Progenitor cell of endocrine pancreas (in vitro differentiated cells): ENCODE data around the gene MAFG. TPM values are rescaled to one million over a fixed set of nuclear protein-coding genes. Genes with fewer than 3 reads are reported as not detected.

Source experiments
- DNase-seq: peaks from one replicate; pipeline ENCODE4 v3.0.0; 2021; ENCODE audit warnings: low spot score; ENCODE audit not compliant: unreplicated experiment
- H3K27ac Mint-ChIP-seq: 2 replicates; pipeline ENCODE4 v1.8.0; 2021; ENCODE audit warnings: mild to moderate bottlenecking, moderate library complexity, mixed read lengths
- H3K27me3 Mint-ChIP-seq: 2 replicates; pipeline ENCODE4 v1.8.0; 2021; ENCODE audit warnings: mixed read lengths
- H3K36me3 Mint-ChIP-seq: 2 replicates; pipeline ENCODE4 v1.8.0; 2022; ENCODE audit warnings: mixed read lengths; ENCODE audit not compliant: insufficient read depth
- H3K4me1 Mint-ChIP-seq: 2 replicates; pipeline ENCODE4 v1.8.0; 2021; ENCODE audit warnings: low read depth, mixed read lengths
- H3K4me3 Mint-ChIP-seq: 2 replicates; pipeline ENCODE4 v1.8.0; 2021; ENCODE audit warnings: low read depth, mild to moderate bottlenecking, moderate library complexity, mixed read lengths
- H3K9me3 Mint-ChIP-seq: 2 replicates; pipeline ENCODE4 v1.8.0; 2021; ENCODE audit warnings: low read depth, mixed read lengths
- total RNA-seq: library from RNA; stranded (reverse); gene quantifications from 2 replicates; pipeline ENCODE4 v1.2.1, GENCODE V29; 2021
- TF ChIP-seq, protein P1 (sequence below): fragments of 200-600 bp; sonication (generic); IDR thresholded peaks from one replicate; pipeline ENCODE4 v1.5.0; 2021; ENCODE audit warnings: antibody characterized with exemption, mild to moderate bottlenecking; ENCODE audit not compliant: unreplicated experiment

MAFG gene
- total RNA-seq, 1 donor from 2014 or later = 29.5 TPM

DNA sequence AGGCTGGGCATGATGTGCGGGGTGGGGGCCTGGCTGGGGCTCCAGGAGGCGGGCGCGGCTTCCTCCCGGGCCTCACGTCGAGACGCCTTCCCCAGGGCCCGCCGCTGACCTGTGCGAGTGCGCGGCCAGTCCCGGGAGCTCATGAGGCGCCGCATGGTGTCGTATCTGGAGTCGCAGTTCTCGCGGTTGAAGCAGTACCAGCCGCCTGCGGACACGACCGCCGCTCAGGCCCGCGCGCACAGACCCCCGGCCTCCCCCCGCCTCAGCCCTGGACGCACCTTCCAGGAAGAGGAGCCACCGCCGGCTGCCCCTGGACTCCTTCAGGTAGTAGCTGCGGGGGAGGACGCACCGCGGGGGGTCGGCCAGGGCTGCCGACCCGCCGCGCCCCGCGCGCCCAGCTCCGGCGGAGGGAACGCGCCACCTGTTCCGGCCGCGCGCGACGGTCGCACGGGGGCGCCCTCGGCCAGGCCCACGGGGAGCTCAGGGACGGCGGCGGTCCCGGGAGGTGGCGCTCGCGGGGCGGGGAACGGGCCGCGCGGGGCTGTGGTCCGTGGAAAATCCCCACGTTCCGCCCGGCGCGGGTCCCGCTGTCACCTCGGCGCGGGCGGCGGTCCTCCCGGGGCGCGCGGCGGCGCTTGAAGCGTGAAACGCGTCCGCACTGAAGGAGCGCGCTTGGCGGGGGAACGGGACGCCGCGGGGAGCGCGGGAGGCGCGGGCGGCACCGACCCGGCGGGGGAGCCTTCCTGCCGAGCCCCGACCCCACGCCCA lies 32.0 kb upstream of the MAFG start:
- peaks cover 46% of the 10 kb centered on the region for H3K27me3 Mint-ChIP-seq
- H3K4me3 Mint-ChIP-seq = no peak overlapping the region
- H3K4me1 Mint-ChIP-seq = peaks cover 17% of the 10 kb centered on the region
- no peaks in the 10 kb centered on the region for H3K36me3 Mint-ChIP-seq
- TF ChIP-seq, protein P1, sequence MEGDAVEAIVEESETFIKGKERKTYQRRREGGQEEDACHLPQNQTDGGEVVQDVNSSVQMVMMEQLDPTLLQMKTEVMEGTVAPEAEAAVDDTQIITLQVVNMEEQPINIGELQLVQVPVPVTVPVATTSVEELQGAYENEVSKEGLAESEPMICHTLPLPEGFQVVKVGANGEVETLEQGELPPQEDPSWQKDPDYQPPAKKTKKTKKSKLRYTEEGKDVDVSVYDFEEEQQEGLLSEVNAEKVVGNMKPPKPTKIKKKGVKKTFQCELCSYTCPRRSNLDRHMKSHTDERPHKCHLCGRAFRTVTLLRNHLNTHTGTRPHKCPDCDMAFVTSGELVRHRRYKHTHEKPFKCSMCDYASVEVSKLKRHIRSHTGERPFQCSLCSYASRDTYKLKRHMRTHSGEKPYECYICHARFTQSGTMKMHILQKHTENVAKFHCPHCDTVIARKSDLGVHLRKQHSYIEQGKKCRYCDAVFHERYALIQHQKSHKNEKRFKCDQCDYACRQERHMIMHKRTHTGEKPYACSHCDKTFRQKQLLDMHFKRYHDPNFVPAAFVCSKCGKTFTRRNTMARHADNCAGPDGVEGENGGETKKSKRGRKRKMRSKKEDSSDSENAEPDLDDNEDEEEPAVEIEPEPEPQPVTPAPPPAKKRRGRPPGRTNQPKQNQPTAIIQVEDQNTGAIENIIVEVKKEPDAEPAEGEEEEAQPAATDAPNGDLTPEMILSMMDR = peak; percentile 62
- no peak overlapping the region for H3K27ac Mint-ChIP-seq
- no peaks in the 10 kb centered on the region for H3K9me3 Mint-ChIP-seq
- DNase-seq = no peak

DNA sequence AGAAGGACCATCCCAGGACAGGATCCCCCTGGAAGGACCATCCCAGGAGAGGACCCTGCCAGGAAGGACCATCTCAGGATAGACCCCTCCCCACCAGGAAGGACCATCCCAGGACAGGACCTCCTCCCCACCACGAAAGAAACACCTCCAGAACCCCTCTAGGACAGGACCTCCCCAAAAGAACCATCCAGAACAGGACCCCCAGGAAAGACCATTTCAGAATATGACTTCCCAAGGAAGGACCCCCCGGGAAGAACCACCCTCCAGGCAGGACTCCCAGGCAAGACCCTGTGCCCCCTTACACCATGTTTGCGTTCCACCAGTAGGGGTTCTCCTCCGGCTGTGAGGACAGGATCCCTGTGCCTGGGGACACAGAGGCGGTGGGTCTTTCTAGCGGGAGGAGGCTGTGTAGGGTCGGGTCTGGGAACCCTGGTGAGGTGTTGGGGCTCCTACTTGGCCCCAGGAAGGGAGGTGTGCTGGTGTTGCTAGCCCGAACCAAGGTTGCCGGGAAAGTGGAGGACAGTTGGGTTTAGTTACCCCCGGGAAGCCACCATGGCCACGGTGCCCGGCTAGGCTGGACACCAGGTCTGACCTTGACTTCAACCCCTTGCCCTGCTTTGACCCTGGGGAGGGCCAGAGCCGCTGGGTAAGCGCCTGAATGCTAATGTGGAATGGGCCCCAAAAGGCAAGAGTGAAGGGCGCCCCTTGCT lies 31.3 kb upstream of the MAFG start:
- H3K4me1 Mint-ChIP-seq = peaks cover 17% of the 10 kb centered on the region
- no peak for DNase-seq
- TF ChIP-seq, protein P1 = no peak
- H3K27me3 Mint-ChIP-seq = peaks cover 38% of the 10 kb centered on the region
- no peaks in the 10 kb centered on the region for H3K36me3 Mint-ChIP-seq
- H3K4me3 Mint-ChIP-seq = no peak overlapping the region
- no peaks in the 10 kb centered on the region for H3K9me3 Mint-ChIP-seq
- H3K27ac Mint-ChIP-seq = no peak overlapping the region

DNA sequence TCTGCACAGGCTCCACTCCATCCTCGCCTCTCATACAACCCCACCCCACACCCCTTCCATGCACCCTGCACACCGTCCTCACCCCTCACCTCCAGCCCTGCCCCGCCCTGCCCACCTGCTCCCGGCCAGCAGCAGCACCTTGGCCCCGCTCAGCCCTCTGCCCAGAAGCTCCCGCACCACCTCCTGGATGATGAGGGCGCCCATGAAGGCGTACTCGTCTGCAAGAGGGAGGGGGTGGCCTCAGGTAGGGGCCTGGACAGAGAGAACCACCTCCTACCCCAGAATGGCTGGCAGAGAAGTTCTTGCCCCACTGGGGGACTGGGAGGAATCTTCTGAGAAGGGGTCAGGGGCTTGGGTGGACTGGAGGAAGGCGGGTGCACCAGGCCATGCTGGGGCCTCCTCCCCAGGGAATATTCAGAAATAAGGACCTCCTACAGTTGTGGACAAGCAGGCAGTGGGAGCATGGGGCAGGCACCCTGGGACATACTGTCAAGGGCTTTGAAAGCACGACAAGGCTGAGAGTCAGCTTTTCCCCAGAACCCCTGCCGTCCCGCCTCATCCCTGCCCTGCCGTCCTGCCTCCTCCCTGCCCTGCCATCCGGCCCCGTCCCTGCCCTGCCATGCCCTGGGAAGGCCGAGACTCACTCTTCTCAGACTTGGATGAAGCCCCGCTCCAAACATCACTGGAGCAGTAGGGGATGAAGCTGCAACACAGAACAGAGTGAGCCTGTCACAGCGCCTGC lies 30.3 kb upstream of the MAFG start:
- peaks cover 29% of the 10 kb centered on the region for H3K27me3 Mint-ChIP-seq
- no peaks in the 10 kb centered on the region for H3K9me3 Mint-ChIP-seq
- H3K4me1 Mint-ChIP-seq = peaks cover 17% of the 10 kb centered on the region
- no peaks in the 10 kb centered on the region for H3K36me3 Mint-ChIP-seq
- TF ChIP-seq, protein P1 = no peak
- no peak for DNase-seq
- H3K27ac Mint-ChIP-seq = no peak overlapping the region
- H3K4me3 Mint-ChIP-seq = no peak overlapping the region

DNA sequence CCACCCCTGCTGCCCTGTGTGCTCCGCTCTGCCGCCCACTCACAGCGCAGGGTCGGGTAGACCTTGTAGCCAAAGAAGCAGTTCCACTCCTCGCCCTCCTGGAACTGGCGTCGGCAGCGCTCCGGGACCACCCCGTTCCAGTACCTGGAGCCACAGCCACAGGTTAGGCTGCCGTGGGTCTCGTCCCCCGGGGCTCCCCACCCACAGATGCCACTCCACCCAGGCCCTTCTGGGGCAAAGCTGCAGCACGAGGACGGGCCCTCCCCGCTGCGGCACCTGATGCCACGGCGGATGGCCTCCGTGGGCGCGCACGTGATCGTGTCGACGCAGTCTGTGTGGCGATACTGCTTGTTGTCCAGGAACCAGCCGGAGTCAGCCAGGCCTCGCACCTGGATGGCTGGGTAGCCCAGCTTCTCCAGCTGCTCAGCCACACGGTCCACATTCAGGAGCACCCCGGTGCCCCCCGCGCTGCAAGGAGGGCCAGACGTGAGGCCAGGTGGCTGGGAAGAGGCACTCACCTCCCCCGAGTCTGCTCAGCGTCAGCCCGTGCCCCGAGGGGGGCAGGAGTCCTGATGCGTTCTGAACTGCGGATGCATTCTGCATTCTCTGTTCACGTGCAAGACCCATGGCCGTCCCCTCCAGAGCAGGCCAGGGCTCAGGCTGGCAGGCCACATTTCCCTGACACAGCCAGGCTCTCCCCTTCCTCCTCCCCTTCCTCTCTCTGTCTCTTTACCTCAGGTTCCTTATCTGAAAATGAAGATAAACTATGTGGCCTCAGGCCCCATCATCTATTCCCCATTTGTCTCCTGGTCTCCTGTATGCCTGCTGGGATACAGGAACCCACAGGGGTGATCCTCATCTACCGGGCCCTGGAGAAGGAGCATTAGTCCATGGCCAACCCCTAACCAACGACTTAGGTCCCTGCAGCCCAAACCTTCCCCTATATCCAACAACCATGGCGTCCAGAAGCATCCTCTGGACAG lies 29.4 kb upstream of the MAFG start:
- H3K9me3 Mint-ChIP-seq = no peaks in the 10 kb centered on the region
- no peak for DNase-seq
- H3K4me3 Mint-ChIP-seq = peak overlapping the region; percentile 41
- peaks cover 17% of the 10 kb centered on the region for H3K4me1 Mint-ChIP-seq
- peaks cover 20% of the 10 kb centered on the region for H3K27me3 Mint-ChIP-seq
- TF ChIP-seq, protein P1 = no peak
- no peak overlapping the region for H3K27ac Mint-ChIP-seq
- H3K36me3 Mint-ChIP-seq = no peaks in the 10 kb centered on the region
